CD8-positive, alpha-beta memory T cell (primary cell): ENCODE data around the gene STK11. TPM values are rescaled to one million over a fixed set of nuclear protein-coding genes. Genes with fewer than 3 reads are reported as not detected.

Source experiments
- CTCF ChIA-PET: fragments of 350-600 bp; sonication (Branson Sonifier 250); formaldehyde crosslinking; loops from one replicate; lab custom pipeline; 2021; ENCODE audit warnings: antibody characterized with exemption; lab: Charles Lee
- POLR2A ChIA-PET: fragments of 350-600 bp; sonication (Branson Sonifier 250); formaldehyde crosslinking; loops from one replicate; lab custom pipeline; 2021; ENCODE audit warnings: antibody characterized with exemption; lab: Charles Lee
- DNase-seq, 5 donors: peaks; one replicate each; pipeline versions ENCODE4 v3.0.0 to v3.0.0-alpha.2; 2020 to 2022; ENCODE audit warnings: mixed read lengths in 1 of 5
- H3K27ac ChIP-seq: one replicate; pipeline ENCODE4 v1.7.0; 2013; ENCODE audit warnings: low read depth, mild to moderate bottlenecking, low read length, moderate library complexity
- H3K27me3 ChIP-seq: 2 replicates; pipeline ENCODE4 v1.7.0; 2013; ENCODE audit warnings: low read length, mild to moderate bottlenecking; ENCODE audit not compliant: insufficient read depth, poor library complexity, severe bottlenecking
- H3K36me3 ChIP-seq: 2 replicates; pipeline ENCODE4 v1.7.0; 2013; ENCODE audit warnings: mild to moderate bottlenecking, low read length, moderate library complexity; ENCODE audit not compliant: insufficient read depth
- H3K4me1 ChIP-seq: 2 replicates; pipeline ENCODE4 v1.7.0; 2013; ENCODE audit warnings: mild to moderate bottlenecking, low read length, moderate library complexity; ENCODE audit not compliant: insufficient read depth
- H3K4me3 ChIP-seq: 2 replicates; pipeline ENCODE4 v1.7.0; 2013; ENCODE audit warnings: mild to moderate bottlenecking, low read length
- H3K9me3 ChIP-seq: 2 replicates; pipeline ENCODE4 v1.7.0; 2013; ENCODE audit warnings: mild to moderate bottlenecking, low read length
- H3K27ac Mint-ChIP-seq, 8 donors: one replicate each; pipeline ENCODE4 v1.8.0; 2020 to 2021; ENCODE audit warnings: mixed read lengths in 8 of 8, mild to moderate bottlenecking in 6 of 8, inconsistent platforms in 3 of 8, moderate library complexity in 3 of 8
- H3K27me3 Mint-ChIP-seq, 2 donors: one replicate each; pipeline ENCODE4 v1.8.0; 2020 to 2021; ENCODE audit warnings: mixed read lengths in 2 of 2, mild to moderate bottlenecking in 1 of 2, moderate library complexity in 1 of 2
- H3K36me3 Mint-ChIP-seq, 3 donors: one replicate each; pipeline ENCODE4 v1.8.0; 2020 to 2021; ENCODE audit warnings: mixed read lengths in 3 of 3, inconsistent platforms in 1 of 3, mild to moderate bottlenecking in 1 of 3
- H3K4me1 Mint-ChIP-seq, 3 donors: one replicate each; pipeline ENCODE4 v1.8.0; 2020 to 2021; ENCODE audit warnings: mixed read lengths in 3 of 3, inconsistent platforms in 1 of 3, mild to moderate bottlenecking in 1 of 3
- H3K4me3 Mint-ChIP-seq, 7 donors: one replicate each; pipeline ENCODE4 v1.8.0; 2020 to 2021; ENCODE audit warnings: mixed read lengths in 7 of 7, mild to moderate bottlenecking in 6 of 7, moderate library complexity in 4 of 7, inconsistent platforms in 2 of 7
- H3K9me3 Mint-ChIP-seq, 5 donors: one replicate each; pipeline ENCODE4 v1.8.0; 2020 to 2022; ENCODE audit warnings: mixed read lengths in 5 of 5, mild to moderate bottlenecking in 3 of 5, moderate library complexity in 2 of 5, inconsistent platforms in 1 of 5
- polyA plus RNA-seq: library from polyadenylated mRNA; unstranded; fragments of 300-500 nt; fragmentation: Illumina TruSeq; gene quantifications from one replicate; pipeline ENCODE4 v1.2.3, GENCODE V29; 2021
- total RNA-seq, 2 experiments: library from RNA; stranded (reverse); gene quantifications; one replicate each; pipeline ENCODE4 v1.2.3, GENCODE V29; 2021

Gene STK11
- total and polyA plus RNA-seq, 3 experiments from 2014 or later = 37.0 to 69.7 (median 66.9) TPM

GRCh38 chr19:1274081-1274851 is 68.7 kb downstream of the STK11 start:
- peaks cover 0 to 10% of the 10 kb centered on the region in 2 donors for H3K27me3 Mint-ChIP-seq
- peak overlapping the region; percentile 35 to 98 (median 81) for H3K27ac Mint-ChIP-seq
- H3K9me3 Mint-ChIP-seq = no peaks in the 10 kb centered on the region
- Histone ChIP-seq H3K27ac (peak overlapping the region; percentile 92), H3K36me3 (peaks cover 49% of the 10 kb centered on the region), H3K27me3 (no peaks in the 10 kb centered on the region), H3K4me1 (peaks cover 67% of the 10 kb centered on the region), H3K4me3 (no peak overlapping the region), H3K9me3 (no peaks in the 10 kb centered on the region)
- H3K36me3 Mint-ChIP-seq = peaks cover 14 to 65% (median 19%) of the 10 kb centered on the region in 3 donors
- H3K4me3 Mint-ChIP-seq = peak overlapping the region in 6 of 7 donors; percentile 13 to 87 (median 65)
- ChIA-PET POLR2A (interaction anchor here (0.8 to 3.5 kb wide), 3 partner anchors 10 to 30 kb away, joined by 4 to 17 read pairs (median 4); no protein-coding TSS in a partner anchor), CTCF (interaction anchor here (0.9 to 1.7 kb wide), 3 partner anchors 11 to 30 kb away, joined by 3 to 15 read pairs (median 3); no protein-coding TSS in a partner anchor)
- no peak for DNase-seq
- peaks cover 49 to 59% (median 50%) of the 10 kb centered on the region in 3 donors for H3K4me1 Mint-ChIP-seq

GRCh38 chr19:1274852-1275259 is 69.3 kb downstream of the STK11 start:
- peaks cover 51 to 62% (median 53%) of the 10 kb centered on the region in 3 donors for H3K4me1 Mint-ChIP-seq

DNA sequence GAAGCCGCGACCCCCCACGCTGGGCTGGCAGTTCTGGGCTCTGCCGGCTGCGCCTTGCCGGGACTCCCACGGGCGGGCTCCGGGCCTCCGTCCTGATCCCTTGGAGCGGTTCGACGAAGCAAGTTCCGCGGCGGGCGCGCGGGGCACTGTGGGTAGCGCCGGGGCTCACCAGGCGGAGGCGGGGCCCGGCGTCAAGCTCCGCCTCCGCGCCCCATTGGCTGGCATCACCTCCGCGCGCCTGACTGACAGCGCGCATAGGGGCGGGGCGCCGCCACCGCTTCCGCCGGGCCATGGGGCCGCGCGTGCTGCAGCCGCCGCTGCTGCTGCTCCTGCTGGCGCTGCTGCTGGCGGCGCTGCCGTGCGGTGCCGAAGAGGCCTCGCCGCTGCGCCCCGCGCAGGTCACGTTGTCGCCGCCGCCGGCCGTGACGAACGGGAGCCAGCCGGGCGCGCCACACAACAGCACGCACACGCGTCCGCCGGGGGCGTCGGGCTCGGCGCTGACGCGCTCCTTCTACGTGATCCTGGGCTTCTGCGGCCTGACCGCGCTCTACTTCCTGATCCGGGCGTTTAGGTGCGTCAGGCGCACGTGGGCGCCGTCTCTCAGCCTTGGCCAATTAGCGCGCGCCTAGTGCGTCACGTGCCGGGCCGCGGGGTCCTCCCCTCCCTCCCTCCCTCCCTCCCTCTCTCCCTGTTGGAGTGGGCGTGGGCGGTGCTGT is 69.8 kb downstream of the STK11 start, which contains the start of gene FAM174C:
FAM174C (plus strand) TSS at position 271 of the 716 bp plus-strand sequence; CDS start at position 291, 20 bp downstream.
- Mint-ChIP-seq H3K36me3 (peaks cover 11 to 66% (median 18%) of the 10 kb centered on the region in 3 donors), H3K27ac (peak within 1 kb of the TSS; percentile 78 to 98 (median 93)), H3K4me1 (peaks cover 48 to 61% (median 50%) of the 10 kb centered on the region in 3 donors), H3K27me3 (peaks cover 0 to 6% of the 10 kb centered on the region in 2 donors), H3K4me3 (peak within 1 kb of the TSS; percentile 79 to 87 (median 84)), H3K9me3 (no peaks in the 10 kb centered on the region)
- peaks cover 51% of the 10 kb centered on the region for H3K36me3 ChIP-seq
- H3K4me3 ChIP-seq = peak within 1 kb of the TSS; percentile 74
- H3K4me1 ChIP-seq = peaks cover 61% of the 10 kb centered on the region
- no peaks in the 10 kb centered on the region for H3K9me3 ChIP-seq
- ChIA-PET POLR2A (interaction anchor here (0.6 to 1.8 kb wide), 10 partner anchors 9 to 205 kb away, joined by 3 to 18 read pairs (median 4); a partner anchor contains a TSS), CTCF (interaction anchor here (1.0 to 1.8 kb wide), 2 partner anchors 9 to 31 kb away, joined by 6 to 12 read pairs; no protein-coding TSS in a partner anchor)
- H3K27me3 ChIP-seq = no peaks in the 10 kb centered on the region
- DNase-seq = peak; percentile 96 to 99 (median 97)
- peak within 1 kb of the TSS; percentile 92 for H3K27ac ChIP-seq

More at GRCh38 chr19:1274852-1275259, 69.3 kb downstream of the STK11 start:
- peak overlapping the region in 4 of 7 donors; percentile 50 to 82 (median 72) for H3K4me3 Mint-ChIP-seq
- Histone ChIP-seq H3K9me3 (no peaks in the 10 kb centered on the region), H3K27ac (peak overlapping the region; percentile 92), H3K36me3 (peaks cover 51% of the 10 kb centered on the region), H3K27me3 (no peaks in the 10 kb centered on the region), H3K4me1 (peaks cover 66% of the 10 kb centered on the region), H3K4me3 (peak overlapping the region; percentile 49)
- ChIA-PET POLR2A (interaction anchor here (0.8 to 1.8 kb wide), 9 partner anchors 9 to 205 kb away, joined by 3 to 18 read pairs (median 3); a partner anchor contains a TSS), CTCF (interaction anchor here (1.0 to 1.8 kb wide), 3 partner anchors 9 to 31 kb away, joined by 6 to 15 read pairs (median 12); no protein-coding TSS in a partner anchor)
- no peaks in the 10 kb centered on the region for H3K9me3 Mint-ChIP-seq
- H3K27ac Mint-ChIP-seq = peak overlapping the region in 3 of 8 donors; percentile 70 to 98 (median 78)
- peaks cover 14 to 68% (median 20%) of the 10 kb centered on the region in 3 donors for H3K36me3 Mint-ChIP-seq
- H3K27me3 Mint-ChIP-seq = peaks cover 0 to 10% of the 10 kb centered on the region in 2 donors
- peak in 1 of 5 donors; percentile 63 for DNase-seq

DNA sequence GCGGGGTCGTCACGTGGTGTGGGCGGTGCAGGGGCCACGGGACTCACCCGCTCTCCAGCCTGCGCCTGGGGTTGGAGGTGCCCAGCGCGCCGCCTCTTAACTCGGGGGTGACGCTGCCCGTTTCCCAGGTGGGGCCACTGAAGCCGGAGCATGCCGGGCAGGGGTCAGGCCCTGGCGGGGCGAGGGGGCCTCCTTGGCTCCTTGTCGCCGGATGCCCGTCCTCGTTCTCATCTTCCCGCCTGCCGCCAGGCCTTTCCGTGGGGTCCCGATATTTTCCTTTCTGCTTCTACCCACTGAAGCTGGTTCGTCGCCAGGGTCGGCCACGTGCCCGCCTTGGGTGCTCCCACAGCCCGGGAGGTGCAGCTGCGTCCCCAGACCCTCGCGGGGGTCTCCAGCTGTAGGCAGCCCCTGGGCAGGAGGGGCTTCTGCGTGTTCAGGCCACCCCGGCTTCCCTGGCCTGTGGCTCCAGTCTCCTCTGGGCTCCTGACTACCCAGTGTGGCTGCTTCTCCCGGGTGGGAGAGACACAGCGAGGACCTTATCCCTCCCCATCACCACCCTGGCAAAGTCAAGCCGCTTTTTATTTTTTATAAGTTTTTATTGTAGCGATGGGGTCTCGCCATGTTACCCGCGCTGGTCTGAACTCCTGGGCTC is 70.5 kb downstream of the STK11 start:
- no peak for DNase-seq
- H3K4me1 Mint-ChIP-seq = peaks cover 41 to 54% (median 44%) of the 10 kb centered on the region in 3 donors
- Histone ChIP-seq H3K27ac (peak overlapping the region; percentile 92), H3K9me3 (no peaks in the 10 kb centered on the region), H3K4me3 (peak overlapping the region; percentile 74), H3K4me1 (peaks cover 54% of the 10 kb centered on the region), H3K36me3 (peaks cover 47% of the 10 kb centered on the region), H3K27me3 (no peaks in the 10 kb centered on the region)
- H3K4me3 Mint-ChIP-seq = peak overlapping the region; percentile 79 to 87 (median 84)
- H3K27me3 Mint-ChIP-seq = peaks cover 0 to 6% of the 10 kb centered on the region in 2 donors
- CTCF ChIA-PET = interaction anchor here (1.8 kb wide), 1 partner anchor 32 kb away, joined by 12 read pairs; no protein-coding TSS in a partner anchor
- H3K27ac Mint-ChIP-seq = peak overlapping the region; percentile 89 to 98 (median 94)
- peaks cover 11 to 60% (median 18%) of the 10 kb centered on the region in 3 donors for H3K36me3 Mint-ChIP-seq
- POLR2A ChIA-PET = interaction anchor here (0.6 to 1.8 kb wide), 2 partner anchors 31 to 75 kb away, joined by 5 to 15 read pairs; no protein-coding TSS in a partner anchor
- no peaks in the 10 kb centered on the region for H3K9me3 Mint-ChIP-seq

DNA sequence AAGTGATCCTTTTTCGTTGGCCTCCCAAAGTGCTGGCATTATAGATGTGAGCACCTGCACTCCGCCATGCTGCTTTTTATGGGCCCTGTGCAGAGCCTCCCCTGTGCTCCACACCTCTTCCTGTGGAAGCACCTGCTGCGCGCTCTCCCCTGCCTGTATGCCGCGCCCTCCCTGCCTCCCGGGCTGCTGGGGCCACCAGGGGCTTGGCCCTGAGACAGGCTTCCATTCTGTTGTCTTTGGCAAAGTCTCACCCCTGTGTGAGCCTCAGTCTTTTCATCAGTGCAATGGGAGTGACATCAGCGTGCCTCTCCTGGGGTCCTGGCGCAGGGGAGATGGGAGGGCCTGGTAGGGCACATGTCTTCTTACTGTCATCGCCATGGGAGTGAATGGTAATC is 71.0 kb downstream of the STK11 start:
- Mint-ChIP-seq H3K9me3 (no peaks in the 10 kb centered on the region), H3K4me1 (peaks cover 36 to 49% (median 39%) of the 10 kb centered on the region in 3 donors), H3K36me3 (peaks cover 11 to 55% (median 18%) of the 10 kb centered on the region in 3 donors), H3K27me3 (peaks cover 0 to 5% of the 10 kb centered on the region in 2 donors), H3K27ac (peak overlapping the region; percentile 80 to 98 (median 94)), H3K4me3 (peak overlapping the region; percentile 79 to 87 (median 84))
- H3K27ac ChIP-seq = peak overlapping the region; percentile 92
- H3K27me3 ChIP-seq = no peaks in the 10 kb centered on the region
- H3K36me3 ChIP-seq = peaks cover 42% of the 10 kb centered on the region
- ChIA-PET CTCF (interaction anchor here (1.3 to 1.8 kb wide), 2 partner anchors 32 to 33 kb away, joined by 7 to 12 read pairs; no protein-coding TSS in a partner anchor), POLR2A (interaction anchor here (1.8 kb wide), 1 partner anchor 32 kb away, joined by 15 read pairs; no protein-coding TSS in a partner anchor)
- peak overlapping the region; percentile 74 for H3K4me3 ChIP-seq
- DNase-seq = no peak
- H3K4me1 ChIP-seq = peaks cover 49% of the 10 kb centered on the region
- H3K9me3 ChIP-seq = no peaks in the 10 kb centered on the region

DNA sequence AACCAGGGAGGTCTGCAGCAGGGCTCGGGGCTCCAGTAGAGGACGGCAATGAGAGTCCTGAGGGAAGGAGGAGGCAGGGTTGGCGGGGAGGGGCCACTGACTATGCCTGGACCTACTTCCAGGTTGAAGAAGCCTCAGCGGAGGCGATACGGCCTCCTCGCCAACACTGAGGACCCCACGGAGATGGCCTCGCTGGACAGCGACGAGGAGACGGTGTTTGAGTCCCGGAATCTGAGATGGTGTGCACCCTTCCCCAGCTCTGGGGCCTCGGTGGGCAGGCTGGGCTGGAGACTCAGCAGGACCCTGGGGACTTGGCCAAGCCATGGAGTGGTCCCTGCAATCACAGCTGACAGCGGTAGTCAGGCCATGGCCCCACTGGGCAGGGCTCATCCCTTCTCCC is 71.5 kb downstream of the STK11 start:
- H3K27me3 ChIP-seq = no peaks in the 10 kb centered on the region
- no peak overlapping the region for H3K4me3 ChIP-seq
- Mint-ChIP-seq H3K36me3 (peaks cover 11 to 50% (median 18%) of the 10 kb centered on the region in 3 donors), H3K4me3 (peak overlapping the region; percentile 79 to 87 (median 84)), H3K27ac (peak overlapping the region; percentile 80 to 98 (median 94)), H3K4me1 (peaks cover 34 to 45% (median 35%) of the 10 kb centered on the region in 3 donors), H3K27me3 (peaks cover 0 to 3% of the 10 kb centered on the region in 2 donors), H3K9me3 (no peaks in the 10 kb centered on the region)
- DNase-seq = no peak
- POLR2A ChIA-PET = no interaction called here
- peaks cover 44% of the 10 kb centered on the region for H3K4me1 ChIP-seq
- peaks cover 38% of the 10 kb centered on the region for H3K36me3 ChIP-seq
- CTCF ChIA-PET = interaction anchor here (0.7 to 1.6 kb wide), 4 partner anchors 8 to 766 kb away, joined by 3 to 7 read pairs (median 4); partner anchors contain the start of gene CIRBP
- no peaks in the 10 kb centered on the region for H3K9me3 ChIP-seq
- H3K27ac ChIP-seq = no peak overlapping the region
